Karpas-422 (cell line): ENCODE results near the gene NDUFA11. TPM values are rescaled to one million over a fixed set of nuclear protein-coding genes. Genes with fewer than 3 reads are reported as not detected.

Experiments
- DNase-seq: peaks from one replicate; pipeline ENCODE4 v3.0.0-alpha.2; 2015
- H2AFZ ChIP-seq: fragments of 200-600 bp; sonication (generic); 2 replicates; pipeline ENCODE4 v1.6.1; 2014; ENCODE audit warnings: antibody characterized with exemption, low read length, mixed read lengths
- H3K27ac ChIP-seq: fragments of 200-600 bp; sonication (generic); 2 replicates; pipeline ENCODE4 v1.5.1; 2014; ENCODE audit warnings: mild to moderate bottlenecking, low read length, moderate library complexity
- H3K27me3 ChIP-seq: fragments of 200-600 bp; sonication (generic); 2 replicates; pipeline ENCODE4 v1.6.1; 2014; ENCODE audit warnings: low read length, mixed read lengths
- H3K36me3 ChIP-seq: fragments of 200-600 bp; sonication (generic); 2 replicates; pipeline ENCODE4 v1.6.1; 2014; ENCODE audit warnings: low read length, mixed read lengths; ENCODE audit not compliant: insufficient read depth
- H3K4me1 ChIP-seq: fragments of 200-600 bp; sonication (generic); 2 replicates; pipeline ENCODE4 v1.6.1; 2014; ENCODE audit warnings: mild to moderate bottlenecking, low read length, mixed read lengths
- H3K4me2 ChIP-seq: fragments of 200-600 bp; sonication (generic); 2 replicates; pipeline ENCODE4 v1.6.1; 2014; ENCODE audit warnings: low read length, low read depth, mild to moderate bottlenecking; ENCODE audit not compliant: poor library complexity, severe bottlenecking
- H3K4me3 ChIP-seq: fragments of 200-600 bp; sonication (generic); 2 replicates; pipeline ENCODE4 v1.5.1; 2014; ENCODE audit warnings: mild to moderate bottlenecking, antibody characterized with exemption, low read length, mixed read lengths
- H3K79me2 ChIP-seq: fragments of 200-600 bp; sonication (generic); 2 replicates; pipeline ENCODE4 v1.6.1; 2014; ENCODE audit warnings: mild to moderate bottlenecking, low read length, mixed read lengths
- H3K9ac ChIP-seq: fragments of 200-600 bp; sonication (generic); 2 replicates; pipeline ENCODE4 v1.6.0; 2014; ENCODE audit warnings: low read length
- H3K9me2 ChIP-seq: fragments of 200-600 bp; sonication (generic), shearing (Covaris generic); replicated peaks from 2 replicates; pipeline ENCODE4 v1.6.0; 2014; ENCODE audit warnings: mild to moderate bottlenecking, low read length, moderate library complexity; ENCODE audit not compliant: insufficient read depth
- H3K9me3 ChIP-seq: fragments of 300-700, 200-600 bp; sonication (generic); 2 replicates; pipeline ENCODE4 v1.6.1; 2014; ENCODE audit warnings: low read length, mixed read lengths
- H4K20me1 ChIP-seq: fragments of 200-600 bp; sonication (generic); 2 replicates; pipeline ENCODE4 v1.6.1; 2014; ENCODE audit warnings: mild to moderate bottlenecking, antibody characterized with exemption, low read length, low read depth; ENCODE audit not compliant: insufficient read depth
- total RNA-seq: library from RNA; depleted of rRNA; stranded (reverse); fragments of >200 nt; shearing (Covaris generic); gene quantifications from 2 replicates; pipeline ENCODE4 v1.2.3, GENCODE V29; 2014; ENCODE audit warnings: low replicate concordance

Gene NDUFA11
- total RNA-seq, 1 experiment from 2014 or later = 217 TPM

- Histone ChIP-seq H2AFZ (no peak overlapping the region), H3K79me2 (peaks cover 29% of the 10 kb centered on the region), H4K20me1 (peaks cover 38% of the 10 kb centered on the region), H3K4me2 (no peak overlapping the region), H3K4me3 (no peak overlapping the region), H3K27me3 (no peaks in the 10 kb centered on the region), H3K9me3 (no peaks in the 10 kb centered on the region), H3K36me3 (peaks cover 4% of the 10 kb centered on the region; the same call in 1 of the 2 replicates), H3K9me2 (no peaks in the 10 kb centered on the region), H3K27ac (no peak overlapping the region), H3K4me1 (peaks cover 9% of the 10 kb centered on the region), H3K9ac (no peak overlapping the region)
- no peak for DNase-seq
Observed at GRCh38 chr19:5897189-5897969, 6.2 kb downstream of the NDUFA11 start.

DNA sequence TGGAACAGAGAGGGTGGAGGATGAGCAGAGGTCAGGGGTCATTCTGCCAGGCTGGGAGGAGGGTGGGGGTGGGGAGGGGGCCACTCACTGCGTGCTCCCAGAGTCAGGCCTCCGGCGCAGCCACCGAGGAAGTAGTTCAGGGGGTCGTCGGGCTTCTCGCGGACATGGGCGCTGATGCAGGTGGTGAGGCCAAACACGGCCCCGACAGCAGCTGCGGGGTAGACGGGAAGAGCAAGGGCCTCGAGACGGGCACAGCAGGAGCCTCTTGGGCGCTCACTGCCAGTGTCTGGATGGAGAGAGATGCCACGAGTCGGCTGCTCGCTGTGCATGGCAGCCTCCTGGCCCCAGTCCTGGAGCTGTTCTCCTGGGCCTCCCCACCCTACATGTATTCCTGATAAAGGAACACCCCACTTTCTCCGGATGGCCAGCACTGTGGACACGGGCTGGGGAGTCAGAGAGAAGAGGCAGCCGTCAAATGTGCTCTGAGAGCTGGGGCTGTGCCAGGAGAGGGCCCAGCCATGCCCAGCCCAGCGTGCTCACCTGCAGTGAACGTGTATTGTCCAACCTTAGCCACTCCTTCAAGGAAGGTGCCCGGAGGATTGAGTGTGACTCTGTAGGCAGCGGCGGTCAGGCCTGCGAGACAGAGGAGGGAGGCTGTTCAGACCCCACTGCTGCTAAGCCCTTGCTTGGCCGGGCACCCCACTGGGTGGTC, 7.1 kb downstream of the NDUFA11 start:
- Histone ChIP-seq H3K9me2 (no peaks in the 10 kb centered on the region), H3K36me3 (peaks cover 4% of the 10 kb centered on the region; the same call in 1 of the 2 replicates), H3K79me2 (peaks cover 22% of the 10 kb centered on the region), H3K27me3 (no peaks in the 10 kb centered on the region), H2AFZ (no peak overlapping the region), H4K20me1 (peaks cover 38% of the 10 kb centered on the region), H3K4me1 (peaks cover 4% of the 10 kb centered on the region), H3K4me3 (no peak overlapping the region), H3K27ac (no peak overlapping the region), H3K9ac (no peak overlapping the region), H3K9me3 (no peaks in the 10 kb centered on the region), H3K4me2 (no peak overlapping the region)
- DNase-seq = no peak

GRCh38 chr19:5895890-5896289, 7.7 kb downstream of the NDUFA11 start:
- Histone ChIP-seq H4K20me1 (peaks cover 31% of the 10 kb centered on the region), H3K9me2 (no peaks in the 10 kb centered on the region), H3K27ac (no peak overlapping the region), H3K4me1 (no peaks in the 10 kb centered on the region), H3K9me3 (no peaks in the 10 kb centered on the region), H2AFZ (no peak overlapping the region), H3K4me3 (no peak overlapping the region), H3K9ac (no peak overlapping the region), H3K36me3 (no peaks in the 10 kb centered on the region), H3K27me3 (no peaks in the 10 kb centered on the region), H3K4me2 (no peak overlapping the region), H3K79me2 (peaks cover 16% of the 10 kb centered on the region)
- DNase-seq = peak; percentile 31

DNA sequence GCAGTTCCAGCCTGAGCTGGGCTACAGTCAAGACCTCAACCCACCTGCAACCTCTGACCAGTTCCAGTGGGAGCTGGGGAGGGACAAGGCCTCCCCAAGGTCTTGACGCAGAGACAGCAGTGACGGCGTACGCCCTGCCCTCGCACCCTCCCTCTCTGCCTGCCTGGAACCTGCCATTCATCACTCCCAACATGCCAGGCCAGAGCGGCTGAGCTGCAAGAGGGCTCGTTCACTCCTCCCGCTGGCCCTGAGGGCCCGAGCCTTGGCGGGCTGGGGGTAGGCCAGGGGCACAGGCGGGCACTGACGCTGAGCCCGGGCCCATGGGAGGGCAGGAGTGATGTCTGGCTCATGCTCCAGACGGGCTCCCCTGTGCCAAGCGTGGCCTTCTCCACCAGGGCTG, 8.2 kb downstream of the NDUFA11 start:
- no peak overlapping the region for H2AFZ ChIP-seq
- peaks cover 30% of the 10 kb centered on the region; the same call in 1 of the 2 replicates for H4K20me1 ChIP-seq
- no peak overlapping the region for H3K4me3 ChIP-seq
- H3K9me3 ChIP-seq = no peaks in the 10 kb centered on the region
- no peaks in the 10 kb centered on the region for H3K9me2 ChIP-seq
- peak; percentile 31 for DNase-seq
- H3K9ac ChIP-seq = no peak overlapping the region
- no peaks in the 10 kb centered on the region for H3K4me1 ChIP-seq
- H3K27ac ChIP-seq = no peak overlapping the region
- no peaks in the 10 kb centered on the region for H3K27me3 ChIP-seq
- no peaks in the 10 kb centered on the region for H3K36me3 ChIP-seq
- peaks cover 12% of the 10 kb centered on the region for H3K79me2 ChIP-seq
- H3K4me2 ChIP-seq = no peak overlapping the region

DNA sequence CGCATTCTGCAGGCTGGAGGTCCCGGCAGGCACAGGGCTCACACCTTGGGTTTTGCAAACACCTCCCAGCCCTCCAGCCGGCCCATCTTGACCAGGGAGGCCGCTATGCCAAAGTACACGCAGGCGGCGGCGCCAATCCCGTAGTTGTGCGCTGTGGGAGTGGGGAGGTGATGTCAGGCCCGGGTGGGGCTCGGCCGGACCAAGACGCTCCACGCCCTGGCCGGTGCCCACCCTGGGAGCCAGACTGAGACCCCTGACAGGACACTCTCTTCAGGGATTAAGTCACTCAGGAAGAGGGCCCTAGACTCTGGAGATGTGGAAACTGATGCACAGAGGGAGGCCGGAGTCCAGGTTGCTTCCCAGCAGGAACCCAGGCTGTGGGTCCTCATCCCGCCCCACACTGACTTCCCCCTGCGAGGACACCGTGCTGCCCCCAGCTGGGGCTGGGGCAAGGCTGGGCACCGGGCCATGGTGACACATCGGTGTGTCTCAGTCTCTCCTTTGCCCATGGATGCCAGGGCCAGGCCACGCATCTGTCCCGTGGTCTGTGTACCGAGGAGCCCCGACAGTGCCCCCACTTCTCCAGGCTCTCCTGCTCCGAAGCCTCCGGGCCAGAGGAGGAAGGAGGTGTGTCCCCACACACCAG, 8.8 kb downstream of the NDUFA11 start:
- Histone ChIP-seq H3K4me2 (no peak overlapping the region), H3K36me3 (no peaks in the 10 kb centered on the region), H3K27me3 (no peaks in the 10 kb centered on the region), H3K9me3 (no peaks in the 10 kb centered on the region), H3K4me3 (no peak overlapping the region), H3K27ac (no peak overlapping the region), H3K4me1 (no peaks in the 10 kb centered on the region), H2AFZ (no peak overlapping the region), H3K79me2 (peaks cover 6% of the 10 kb centered on the region), H4K20me1 (peaks cover 24% of the 10 kb centered on the region; the same call in 1 of the 2 replicates), H3K9me2 (no peaks in the 10 kb centered on the region), H3K9ac (no peak overlapping the region)
- DNase-seq = peak; percentile 20

DNA sequence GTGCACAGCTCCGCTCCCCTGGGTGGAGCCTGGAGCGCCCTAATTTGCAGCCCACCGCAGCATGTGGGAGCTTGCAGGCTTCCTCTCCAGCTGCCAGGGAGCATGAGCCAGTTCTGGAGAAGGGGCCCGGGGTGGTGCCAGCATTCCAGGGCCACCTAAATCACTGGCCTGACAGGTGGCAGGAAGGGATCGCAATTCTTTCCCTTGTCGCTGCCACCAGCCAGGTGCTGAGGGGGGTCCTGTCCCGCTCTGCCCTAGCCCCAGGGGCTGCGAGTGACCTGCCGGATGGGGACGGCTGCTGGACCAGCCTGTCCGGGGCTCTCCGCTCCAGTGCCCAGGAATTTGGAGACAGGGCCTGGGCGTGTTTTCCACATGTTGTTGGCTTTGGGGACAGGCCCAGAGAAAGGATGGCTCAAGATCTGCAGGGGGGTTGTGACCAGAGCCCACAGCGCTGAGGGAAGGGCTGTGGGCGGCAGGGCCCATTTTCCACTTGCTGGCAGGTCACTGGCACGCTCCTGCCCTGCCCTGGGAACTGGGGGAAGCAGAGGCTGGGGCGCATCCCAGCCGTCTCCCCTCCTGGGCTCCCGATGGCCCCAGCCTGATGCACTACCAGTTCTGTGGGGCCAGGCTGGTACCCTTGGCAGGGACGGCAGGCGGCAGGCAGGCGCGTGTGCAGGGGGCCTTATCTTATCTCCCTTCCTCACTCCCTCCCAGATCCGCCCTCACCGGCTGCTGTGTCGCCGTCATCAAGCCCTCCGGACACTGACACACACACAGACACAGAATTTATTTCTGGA, 9.5 kb downstream of the NDUFA11 start:
- Histone ChIP-seq H3K4me2 (no peak overlapping the region), H3K9ac (no peak overlapping the region), H3K79me2 (peaks cover 3% of the 10 kb centered on the region; the same call in 1 of the 2 replicates), H3K4me1 (no peaks in the 10 kb centered on the region), H4K20me1 (peaks cover 22% of the 10 kb centered on the region; the same call in 1 of the 2 replicates), H3K9me2 (no peaks in the 10 kb centered on the region), H3K27ac (no peak overlapping the region), H3K4me3 (no peak overlapping the region), H3K27me3 (no peaks in the 10 kb centered on the region), H2AFZ (no peak overlapping the region), H3K9me3 (no peaks in the 10 kb centered on the region), H3K36me3 (no peaks in the 10 kb centered on the region)
- DNase-seq = peak; percentile 34

- Histone ChIP-seq H3K79me2 (peaks cover 3% of the 10 kb centered on the region; the same call in 1 of the 2 replicates), H3K9ac (no peak overlapping the region), H3K27ac (no peak overlapping the region), H4K20me1 (peaks cover 21% of the 10 kb centered on the region; the same call in 1 of the 2 replicates), H2AFZ (no peak overlapping the region), H3K36me3 (no peaks in the 10 kb centered on the region), H3K9me3 (no peaks in the 10 kb centered on the region), H3K9me2 (no peaks in the 10 kb centered on the region), H3K27me3 (no peaks in the 10 kb centered on the region), H3K4me2 (no peak overlapping the region), H3K4me1 (no peaks in the 10 kb centered on the region), H3K4me3 (no peak overlapping the region)
- DNase-seq = peak; percentile 40
Observed at GRCh38 chr19:5893296-5893903, 10.2 kb downstream of the NDUFA11 start.
